Liver (tissue), 9 donors: ENCODE measurements around the gene WNT7B. TPM values are rescaled to one million over a fixed set of nuclear protein-coding genes. Genes with fewer than 3 reads are reported as not detected.

ENCODE experiments used
- DNase-seq: peaks from one replicate; pipeline ENCODE4 v3.0.0-alpha.2; 2017; ENCODE audit warnings: low spot score
- H3K27ac ChIP-seq, 2 donors: one replicate each; pipeline ENCODE4 v1.7.0; 2013; ENCODE audit warnings: inconsistent platforms in 2 of 2, low read length in 2 of 2, control low read depth in 1 of 2, low read depth in 1 of 2, mild to moderate bottlenecking in 1 of 2
- H3K27me3 ChIP-seq, 4 donors: one replicate each; pipeline versions ENCODE4 v1.6.1 to v1.7.0; 2013; ENCODE audit warnings: low read length in 3 of 4, inconsistent platforms in 1 of 4, mild to moderate bottlenecking in 1 of 4, moderate library complexity in 1 of 4; ENCODE audit not compliant: control insufficient read depth in 4 of 4, insufficient read depth in 4 of 4
- H3K36me3 ChIP-seq, 4 donors: one replicate each; pipeline versions ENCODE4 v1.6.1 to v1.7.0; 2013; ENCODE audit warnings: low read length in 3 of 4, mild to moderate bottlenecking in 3 of 4, low read depth in 1 of 4, moderate library complexity in 1 of 4; ENCODE audit not compliant: control insufficient read depth in 4 of 4, insufficient read depth in 3 of 4
- H3K4me1 ChIP-seq, 4 donors: one replicate each; pipeline versions ENCODE4 v1.6.1 to v1.7.0; 2013; ENCODE audit warnings: low read length in 3 of 4, mild to moderate bottlenecking in 3 of 4, moderate library complexity in 1 of 4; ENCODE audit not compliant: control insufficient read depth in 4 of 4, insufficient read depth in 4 of 4
- H3K4me3 ChIP-seq, 3 donors: one replicate each; pipeline versions ENCODE4 v1.6.1 to v1.7.0; 2013; ENCODE audit warnings: low read length in 3 of 3, control low read depth in 1 of 3, low read depth in 1 of 3, mild to moderate bottlenecking in 1 of 3
- H3K9ac ChIP-seq, 2 donors: one replicate each; pipeline ENCODE4 v1.7.0; 2013; ENCODE audit warnings: low read length in 2 of 2, mild to moderate bottlenecking in 2 of 2, moderate library complexity in 2 of 2, control low read depth in 1 of 2, low read depth in 1 of 2
- H3K9me3 ChIP-seq, 4 donors: one replicate each; pipeline versions ENCODE4 v1.6.1 to v1.7.0; 2013; ENCODE audit warnings: low read length in 3 of 4; ENCODE audit not compliant: control insufficient read depth in 4 of 4
- ATF3 ChIP-seq: IDR thresholded peaks from 2 replicates; pipeline ENCODE4 v1.6.1; 2016; ENCODE audit warnings: antibody characterized with exemption
- CTCF ChIP-seq: fragments of 150-350 bp; IDR thresholded peaks from 2 replicates; pipeline ENCODE4 v1.5.1; 2017; ENCODE audit warnings: improper control_type of control experiment, low read depth, low read length; ENCODE audit not compliant: missing input control
- EGR1 ChIP-seq, 2 donors: IDR thresholded peaks; 2 replicates each; pipeline ENCODE4 v1.6.1; 2016 to 2018; ENCODE audit warnings: antibody characterized with exemption in 2 of 2, low read depth in 2 of 2
- FOXA1 ChIP-seq: IDR thresholded peaks from 2 replicates; pipeline ENCODE4 v1.6.1; 2016; ENCODE audit warnings: antibody characterized with exemption
- FOXA2 ChIP-seq: IDR thresholded peaks from 2 replicates; pipeline ENCODE4 v1.6.1; 2016; ENCODE audit warnings: antibody characterized with exemption
- GABPA ChIP-seq, 2 donors: IDR thresholded peaks in 1 of 2; conservative IDR thresholded peaks in 1 of 2; 2 replicates each; pipeline ENCODE4 v1.6.1; 2016; ENCODE audit warnings: antibody characterized with exemption in 2 of 2, mild to moderate bottlenecking in 1 of 2, moderate library complexity in 1 of 2
- HNF4A ChIP-seq, 2 donors: conservative IDR thresholded peaks; 2 replicates each; pipeline ENCODE4 v1.6.1; 2016; ENCODE audit warnings: antibody characterized with exemption in 2 of 2, mild to moderate bottlenecking in 2 of 2
- HNF4G ChIP-seq: IDR thresholded peaks from 2 replicates; pipeline ENCODE4 v1.6.1; 2016; ENCODE audit warnings: antibody characterized with exemption
- JUND ChIP-seq, 2 donors: IDR thresholded peaks; 2 replicates each; pipeline ENCODE4 v1.6.1; 2016; ENCODE audit warnings: antibody characterized with exemption in 2 of 2
- MAX ChIP-seq: IDR thresholded peaks from 2 replicates; pipeline ENCODE4 v1.6.1; 2016; ENCODE audit warnings: antibody characterized with exemption
- NR2F2 ChIP-seq: IDR thresholded peaks from 2 replicates; pipeline ENCODE4 v1.6.1; 2016; ENCODE audit warnings: antibody characterized with exemption
- RAD21 ChIP-seq, 2 donors: IDR thresholded peaks; 2 replicates each; pipeline ENCODE4 v1.6.1; 2016; ENCODE audit warnings: antibody characterized with exemption in 2 of 2, mild to moderate bottlenecking in 2 of 2
- REST ChIP-seq: IDR thresholded peaks from 2 replicates; pipeline ENCODE4 v1.6.1; 2016; ENCODE audit warnings: antibody characterized with exemption, mild to moderate bottlenecking
- RXRA ChIP-seq, 2 donors: IDR thresholded peaks; 2 replicates each; pipeline ENCODE4 v1.6.1; 2017 to 2018; ENCODE audit warnings: antibody characterized with exemption in 2 of 2, mild to moderate bottlenecking in 1 of 2
- SP1 ChIP-seq: IDR thresholded peaks from 2 replicates; pipeline ENCODE4 v1.6.1; 2018; ENCODE audit warnings: antibody characterized with exemption, mild to moderate bottlenecking
- TAF1 ChIP-seq: conservative IDR thresholded peaks from 2 replicates; pipeline ENCODE4 v1.6.1; 2016; ENCODE audit warnings: antibody characterized with exemption, mild to moderate bottlenecking
- YY1 ChIP-seq: IDR thresholded peaks from 2 replicates; pipeline ENCODE4 v1.6.1; 2016; ENCODE audit warnings: antibody characterized with exemption, mild to moderate bottlenecking
- ZBTB33 ChIP-seq: IDR thresholded peaks from 2 replicates; pipeline ENCODE4 v1.6.1; 2016; ENCODE audit warnings: antibody characterized with exemption
- WGBS: extraction: QIAGEN DNeasy Blood & Tissue Kit; methylation state at CpG from one replicate; pipeline ENCODE4 v1.1.7; 2013; 5-methylcytosine and 5-hydroxymethylcytosine counted together
- polyA plus RNA-seq, 2 donors: library from polyadenylated mRNA; stranded (reverse) in 1 of 2; unstranded in 1 of 2; fragments of 200-250 nt in 1 of 2; fragments of >200 nt in 1 of 2; fragmentation: Nextera tagmentation in 1 of 2; extraction: Ambion mirVana in 1 of 2; gene quantifications; one replicate each; pipeline versions ENCODE4 v1.2.1 to v1.2.3, GENCODE V29; 2013 to 2015
- total RNA-seq, 2 donors: library from RNA; depleted of rRNA; stranded (reverse); fragments of >200 nt; gene quantifications; one replicate each; pipeline ENCODE4 v1.2.3, GENCODE V29; 2014
- donor health status: healthy.
- donor health status: healthy.
- donor health status: healthy.
- donor health status: healthy.
- donor health status: healthy.

Gene WNT7B
- total and polyA plus RNA-seq, 4 donors: 0.06 to 0.28 TPM; not detected in 2

- Histone ChIP-seq H3K27ac (no peak overlapping the region), H3K4me1 (no peaks in the 10 kb centered on the region), H3K4me3 (no peak overlapping the region), H3K9ac (no peak overlapping the region), H3K27me3 (peaks cover 0 to 7% (median 0%) of the 10 kb centered on the region in 4 donors), H3K9me3 (no peaks in the 10 kb centered on the region), H3K36me3 (no peaks in the 10 kb centered on the region)
- no peak for DNase-seq
- TF ChIP-seq GABPA (IDR thresholded peaks at IDR 0.05 in 1 of 2, conservative IDR thresholded peaks at IDR 0.05 in 1 of 2) (no peak), HNF4A (conservative IDR thresholded peaks at IDR 0.05) (no peak), YY1 (no peak), NR2F2 (no peak), JUND (IDR thresholded peaks at IDR 0.05) (no peak), REST (no peak), FOXA2 (no peak), RAD21 (IDR thresholded peaks at IDR 0.05) (no peak), RXRA (IDR thresholded peaks at IDR 0.05) (no peak), SP1 (no peak), MAX (no peak)
- WGBS: 82% methylated on average over 22 of the region's 22 CpGs
Measured at GRCh38 chr22:45891996-45892621, 84.9 kb downstream of the WNT7B start.

- TF ChIP-seq MAX (no peak), HNF4A (conservative IDR thresholded peaks at IDR 0.05) (no peak), SP1 (no peak), JUND (IDR thresholded peaks at IDR 0.05) (no peak), REST (no peak), ZBTB33 (no peak), RXRA (IDR thresholded peaks at IDR 0.05) (no peak), FOXA1 (no peak), HNF4G (no peak), RAD21 (IDR thresholded peaks at IDR 0.05) (no peak), ATF3 (no peak), GABPA (IDR thresholded peaks at IDR 0.05 in 1 of 2, conservative IDR thresholded peaks at IDR 0.05 in 1 of 2) (no peak), TAF1 (no peak), EGR1 (IDR thresholded peaks at IDR 0.05; ENCODE audit: low read depth in 2 of 2) (no peak), CTCF (no peak), NR2F2 (no peak), YY1 (no peak)
- Histone ChIP-seq H3K9ac (no peak overlapping the region), H3K4me1 (no peaks in the 10 kb centered on the region), H3K9me3 (no peaks in the 10 kb centered on the region), H3K36me3 (no peaks in the 10 kb centered on the region), H3K4me3 (no peak overlapping the region), H3K27me3 (peaks cover 0 to 7% (median 0%) of the 10 kb centered on the region in 4 donors), H3K27ac (no peak overlapping the region)
- no peak for DNase-seq
- 72% methylated on average over 25 of the region's 25 CpGs for WGBS
Measured at GRCh38 chr22:45891471-45891995, 85.4 kb downstream of the WNT7B start.
